Omental fat pad (tissue), 4 donors: ENCODE data around the gene NUP107. TPM values are rescaled to one million over a fixed set of nuclear protein-coding genes. Genes with fewer than 3 reads are reported as not detected.

Experiments
- ATAC-seq: fragments of 150-250 bp; one replicate; pipeline ENCODE4 v1.9.1; 2016; ENCODE audit warnings: mild to moderate bottlenecking, moderate library complexity; ENCODE audit not compliant: low FRiP score
- DNase-seq: peaks from one replicate; pipeline ENCODE4 v3.0.0-alpha.2; 2019; ENCODE audit warnings: low spot score
- CTCF ChIP-seq, 3 donors: fragments of 450-650 bp; IDR thresholded peaks; one replicate each; pipeline ENCODE4 v1.5.1; 2016 to 2017; ENCODE audit warnings: antibody characterized with exemption in 3 of 3, mild to moderate bottlenecking in 3 of 3, moderate library complexity in 2 of 3
- total RNA-seq, 4 donors: library from RNA; depleted of rRNA; stranded (reverse); fragments of >200 nt; gene quantifications; one replicate each; pipeline ENCODE4 v1.1.0, GENCODE V29; 2016

The NUP107 gene
- total RNA-seq, 4 donors from 2014 or later = 27.1 to 48.9 (median 29.8) TPM

- ATAC-seq = no peak
- no peak for DNase-seq
- TF ChIP-seq CTCF (IDR thresholded peaks at IDR 0.05) = no peak
Observed at GRCh38 chr12:68733661-68734071, 46.9 kb downstream of the NUP107 start.

GRCh38 chr12:68739891-68740290, 53.1 kb downstream of the NUP107 start:
- DNase-seq (no peak), ATAC-seq (no peak)
- no peak for TF ChIP-seq CTCF (IDR thresholded peaks at IDR 0.05)

- DNase-seq (no peak), ATAC-seq (no peak)
- no peak for TF ChIP-seq CTCF (IDR thresholded peaks at IDR 0.05)
Observed at GRCh38 chr12:68743356-68743755, 56.6 kb downstream of the NUP107 start.

GRCh38 chr12:68745376-68745903, 58.7 kb downstream of the NUP107 start:
- DNase-seq = no peak
- TF ChIP-seq CTCF (IDR thresholded peaks at IDR 0.05) = no peak
- no peak for ATAC-seq

- DNase-seq (peak; percentile 66), ATAC-seq (peak; percentile 97)
- no peak for TF ChIP-seq CTCF (IDR thresholded peaks at IDR 0.05)
Observed at GRCh38 chr12:68745904-68746571, 59.3 kb downstream of the NUP107 start, which contains the start of gene SLC35E3. SLC35E3 (plus strand) TSS chr12:68746176; CDS start chr12:68746378, 202 bp downstream.

GRCh38 chr12:68746572-68747180, 59.9 kb downstream of the NUP107 start:
- ATAC-seq (peak; percentile 75), DNase-seq (no peak)
- TF ChIP-seq CTCF (IDR thresholded peaks at IDR 0.05) = no peak
